Measurements from ENCODE around the gene TMEM238. TPM values are rescaled to one million over a fixed set of nuclear protein-coding genes. Genes with fewer than 3 reads are reported as not detected.

Gene TMEM238
- polyA plus RNA-seq, 1 of the 3 experiments (the other 2 are of a cell fraction): 0.12 TPM

GRCh38 chr19:55358943-55359908, 24.9 kb downstream of the TMEM238 start:
- Histone ChIP-seq H3K79me2 (ENCODE audit: insufficient read depth) (no peaks in the 10 kb centered on the region), H3K4me3 (ENCODE audit: low read depth in 2 of 2, low read length in 1 of 2) (no peak overlapping the region), H2AFZ (ENCODE audit: low read depth) (no peak overlapping the region), H3K36me3 (replicated peaks in 1 of 2; ENCODE audit: control insufficient read depth in 1 of 2, insufficient read depth in 2 of 2, low read length in 1 of 2) (no peaks in the 10 kb centered on the region), H3K27ac (ENCODE audit: low read depth in 2 of 2, low read length in 1 of 2) (no peak overlapping the region), H3K4me1 (ENCODE audit: control insufficient read depth in 1 of 2, insufficient read depth in 2 of 2, low read depth in 1 of 2, low read length in 1 of 2) (peaks cover 0 to 10% of the 10 kb centered on the region in 2 experiments; a peak in 1 of 4 replicates), H3K4me2 (no peak overlapping the region), H3F3A (replicated peaks; ENCODE audit: insufficient read depth) (peaks cover 9% of the 10 kb centered on the region), H3K9me2 (no peaks in the 10 kb centered on the region), H4K20me1 (ENCODE audit: insufficient read depth) (no peaks in the 10 kb centered on the region), H3K9me3 (no peaks in the 10 kb centered on the region), H3K9ac (no peak overlapping the region), H3K27me3 (ENCODE audit: insufficient read depth) (peaks cover 19% of the 10 kb centered on the region)
- TF ChIP-seq, protein P1, sequence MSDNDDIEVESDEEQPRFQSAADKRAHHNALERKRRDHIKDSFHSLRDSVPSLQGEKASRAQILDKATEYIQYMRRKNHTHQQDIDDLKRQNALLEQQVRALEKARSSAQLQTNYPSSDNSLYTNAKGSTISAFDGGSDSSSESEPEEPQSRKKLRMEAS (IDR thresholded peaks at IDR 0.05; ENCODE audit: low read depth): no peak
- TF ChIP-seq ZBTB33 (IDR thresholded peaks at IDR 0.05; ENCODE audit: borderline replicate concordance, low read depth) (no peak), CHD2 (IDR thresholded peaks at IDR 0.05; ENCODE audit: low read length, partially characterized antibody) (no peak), RFX5 (IDR thresholded peaks at IDR 0.05; ENCODE audit: low read length) (no peak), YY1 (IDR thresholded peaks at IDR 0.05; ENCODE audit: low read depth) (no peak), NFIC (IDR thresholded peaks at IDR 0.05; ENCODE audit: borderline replicate concordance) (no peak), TCF12 (IDR thresholded peaks at IDR 0.05) (no peak), ELF1 (IDR thresholded peaks at IDR 0.05) (no peak), FOSL2 (IDR thresholded peaks at IDR 0.05; ENCODE audit: borderline replicate concordance, low read depth) (no peak), FOXJ3 (CRISPR knock-in tag; IDR thresholded peaks at IDR 0.05) (no peak), RCOR1 (IDR thresholded peaks at IDR 0.05; ENCODE audit: low read length) (no peak), IRF3 (IDR thresholded peaks at IDR 0.05; ENCODE audit: low read depth, low read length) (no peak), GABPA (IDR thresholded peaks at IDR 0.05; ENCODE audit: low read depth) (no peak), USF1 (IDR thresholded peaks at IDR 0.05; ENCODE audit: borderline replicate concordance, low read depth) (no peak), RXRA (IDR thresholded peaks at IDR 0.05; ENCODE audit: borderline replicate concordance, low read depth) (no peak), NRF1 (IDR thresholded peaks at IDR 0.05; ENCODE audit: low read depth, low read length) (no peak), TEAD4 (IDR thresholded peaks at IDR 0.05; ENCODE audit: borderline replicate concordance, insufficient read depth) (no peak), EP300 (IDR thresholded peaks at IDR 0.05; ENCODE audit: borderline replicate concordance in 1 of 2, low read depth in 1 of 2, low read length in 1 of 2) (no peak)
- TF ChIP-seq, protein P2, sequence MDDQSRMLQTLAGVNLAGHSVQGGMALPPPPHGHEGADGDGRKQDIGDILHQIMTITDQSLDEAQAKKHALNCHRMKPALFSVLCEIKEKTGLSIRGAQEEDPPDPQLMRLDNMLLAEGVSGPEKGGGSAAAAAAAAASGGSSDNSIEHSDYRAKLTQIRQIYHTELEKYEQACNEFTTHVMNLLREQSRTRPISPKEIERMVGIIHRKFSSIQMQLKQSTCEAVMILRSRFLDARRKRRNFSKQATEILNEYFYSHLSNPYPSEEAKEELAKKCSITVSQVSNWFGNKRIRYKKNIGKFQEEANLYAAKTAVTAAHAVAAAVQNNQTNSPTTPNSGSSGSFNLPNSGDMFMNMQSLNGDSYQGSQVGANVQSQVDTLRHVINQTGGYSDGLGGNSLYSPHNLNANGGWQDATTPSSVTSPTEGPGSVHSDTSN (IDR thresholded peaks at IDR 0.05): no peak
- no peak for DNase-seq
- 83% methylated on average over 22 of the region's 32 CpGs for WGBS (ENCODE audit: low lambda C conversion rate)
- ChIA-PET POLR2A (interaction anchor here (1.0 kb wide), 1 partner anchor 41 kb away, joined by 3 read pairs; no protein-coding TSS in a partner anchor), CTCF (interaction anchor here (1.1 to 1.6 kb wide), 2 partner anchors 10 to 57 kb away, joined by 3 read pairs; no protein-coding TSS in a partner anchor)
